Measurements from ENCODE around the gene PARM1. TPM values are rescaled to one million over a fixed set of nuclear protein-coding genes. Genes with fewer than 3 reads are reported as not detected.

Gene PARM1
- total and polyA plus RNA-seq, 8 donors: 29.4 to 140 (median 54.4) TPM

DNA sequence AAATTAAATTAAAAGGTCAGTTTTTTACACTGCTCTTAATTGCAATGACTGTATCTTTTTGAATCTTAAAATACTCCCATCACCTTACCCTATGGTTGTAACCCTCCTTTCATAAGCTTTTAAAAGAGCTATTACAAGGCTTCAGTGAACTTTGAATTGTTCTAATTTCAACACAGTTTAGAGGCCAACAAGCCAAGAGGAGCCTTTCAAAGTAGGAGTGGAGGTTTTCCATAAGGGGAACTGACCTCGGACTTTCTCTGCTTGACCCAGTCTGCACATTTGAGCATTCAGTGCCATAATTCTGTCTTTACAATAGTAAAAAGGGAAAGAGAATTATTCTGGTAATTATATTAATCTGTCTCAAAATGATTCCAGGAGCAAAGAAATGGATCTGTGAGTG, 98.9 kb downstream of the PARM1 start:
- intact Hi-C loops (cut with DNase I): no loop called here

DNA sequence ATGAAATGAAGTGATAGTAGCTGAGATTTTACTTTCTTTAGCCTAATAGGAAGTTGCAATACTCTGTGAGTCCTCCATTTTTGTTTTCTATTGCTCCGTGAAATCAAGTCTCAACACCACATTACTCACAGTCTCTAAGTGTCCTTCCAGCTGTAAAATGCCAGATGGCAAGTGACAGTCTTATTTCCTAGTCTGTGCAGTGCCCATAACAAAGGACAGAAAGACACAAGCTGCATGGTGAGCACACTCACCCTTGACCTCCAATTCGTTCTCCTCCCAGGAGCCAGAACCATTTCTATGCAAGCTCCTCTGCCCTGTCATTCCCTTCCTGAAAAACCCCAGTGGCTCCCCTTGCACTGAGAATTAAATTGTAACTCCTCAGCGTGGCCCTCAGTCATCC, 101.6 kb downstream of the PARM1 start:
- no peaks in the 10 kb centered on the region for H3K9me3 ChIP-seq
- no peaks in the 10 kb centered on the region for H3K36me3 ChIP-seq
- no peak overlapping the region for H3K4me3 ChIP-seq
- no peak overlapping the region for H3K27ac ChIP-seq
- no peak for DNase-seq
- ATAC-seq: no peak
- TF ChIP-seq, protein P1, sequence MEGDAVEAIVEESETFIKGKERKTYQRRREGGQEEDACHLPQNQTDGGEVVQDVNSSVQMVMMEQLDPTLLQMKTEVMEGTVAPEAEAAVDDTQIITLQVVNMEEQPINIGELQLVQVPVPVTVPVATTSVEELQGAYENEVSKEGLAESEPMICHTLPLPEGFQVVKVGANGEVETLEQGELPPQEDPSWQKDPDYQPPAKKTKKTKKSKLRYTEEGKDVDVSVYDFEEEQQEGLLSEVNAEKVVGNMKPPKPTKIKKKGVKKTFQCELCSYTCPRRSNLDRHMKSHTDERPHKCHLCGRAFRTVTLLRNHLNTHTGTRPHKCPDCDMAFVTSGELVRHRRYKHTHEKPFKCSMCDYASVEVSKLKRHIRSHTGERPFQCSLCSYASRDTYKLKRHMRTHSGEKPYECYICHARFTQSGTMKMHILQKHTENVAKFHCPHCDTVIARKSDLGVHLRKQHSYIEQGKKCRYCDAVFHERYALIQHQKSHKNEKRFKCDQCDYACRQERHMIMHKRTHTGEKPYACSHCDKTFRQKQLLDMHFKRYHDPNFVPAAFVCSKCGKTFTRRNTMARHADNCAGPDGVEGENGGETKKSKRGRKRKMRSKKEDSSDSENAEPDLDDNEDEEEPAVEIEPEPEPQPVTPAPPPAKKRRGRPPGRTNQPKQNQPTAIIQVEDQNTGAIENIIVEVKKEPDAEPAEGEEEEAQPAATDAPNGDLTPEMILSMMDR (IDR thresholded peaks at IDR 0.05): no peak
- no peaks in the 10 kb centered on the region for H3K27me3 ChIP-seq
- intact Hi-C loops (cut with DNase I): no loop called here
- H3K4me1 ChIP-seq: peaks cover 4 to 12% of the 10 kb centered on the region in 2 donors

More for the DNA sequence above, 98.9 kb downstream of the PARM1 start:
- H3K27ac ChIP-seq: no peak overlapping the region
- H3K36me3 ChIP-seq: no peaks in the 10 kb centered on the region
- ATAC-seq (peak; percentile 10), DNase-seq (no peak)
- H3K27me3 ChIP-seq: no peaks in the 10 kb centered on the region
- TF ChIP-seq, protein P1 (IDR thresholded peaks at IDR 0.05): no peak
- no peaks in the 10 kb centered on the region for H3K9me3 ChIP-seq
- no peak overlapping the region for H3K4me3 ChIP-seq
- peaks cover 4 to 12% of the 10 kb centered on the region in 2 donors for H3K4me1 ChIP-seq

DNA sequence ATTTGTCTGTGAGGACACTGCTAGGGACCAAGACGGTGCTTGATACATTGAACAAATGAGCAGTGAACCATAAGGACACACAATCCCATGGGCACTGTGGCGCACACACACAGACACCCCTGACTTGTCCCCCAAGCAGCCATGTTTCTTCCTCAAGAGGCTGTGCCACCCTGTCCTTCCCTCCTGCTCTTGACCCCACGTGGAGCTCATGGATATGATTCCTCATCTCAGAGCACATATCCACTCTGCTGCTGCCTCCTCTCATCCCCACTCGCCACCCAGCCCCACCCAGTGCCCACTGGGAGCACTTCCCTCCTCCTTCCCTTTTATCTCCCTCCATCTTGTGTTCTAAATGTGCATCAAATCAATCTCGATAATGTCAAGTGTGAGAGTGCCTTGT, 102.4 kb downstream of the PARM1 start:
- Histone ChIP-seq H3K27me3 (no peaks in the 10 kb centered on the region), H3K9me3 (no peaks in the 10 kb centered on the region), H3K4me1 (peaks cover 4 to 12% of the 10 kb centered on the region in 2 donors), H3K4me3 (no peak overlapping the region), H3K27ac (no peak overlapping the region), H3K36me3 (no peaks in the 10 kb centered on the region)
- intact Hi-C loops (cut with DNase I): no loop called here
- no peak for ATAC-seq
- TF ChIP-seq, protein P1 (IDR thresholded peaks at IDR 0.05): no peak
- no peak for DNase-seq

DNA sequence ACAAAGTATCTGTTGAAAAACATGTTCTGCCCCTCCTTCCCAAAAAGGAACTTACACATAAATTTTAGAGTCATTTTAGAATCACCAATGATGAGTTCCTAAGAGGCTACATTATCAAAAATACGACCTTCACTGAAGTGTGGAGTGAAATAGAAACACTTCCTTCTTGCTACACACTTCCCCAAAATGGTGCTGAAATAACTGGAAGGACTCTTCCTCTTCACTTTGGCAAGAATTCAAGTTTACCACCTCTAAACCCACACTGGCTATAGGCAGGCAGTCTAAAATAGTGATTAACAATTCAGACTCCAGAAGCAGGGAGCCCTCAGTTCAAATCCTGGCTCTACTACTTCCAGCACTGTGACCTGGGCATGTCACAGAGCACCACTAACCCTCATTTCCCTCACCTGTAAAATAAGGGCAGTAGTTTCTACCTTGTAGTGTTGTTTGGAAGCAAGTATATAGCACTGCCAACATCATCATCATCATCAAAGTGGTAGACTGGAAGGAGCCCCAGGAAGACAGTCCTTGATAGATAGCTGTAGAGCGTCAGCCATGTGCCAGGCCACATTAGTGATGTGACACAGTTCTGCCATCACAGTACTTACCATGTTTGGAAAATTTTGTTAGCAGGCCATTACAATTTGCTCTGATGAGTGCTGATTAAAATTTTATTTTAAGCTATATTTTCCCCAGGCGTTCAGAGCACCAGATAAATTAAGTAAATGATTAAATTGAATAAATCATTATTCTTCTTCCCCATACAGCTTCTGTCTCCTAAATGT, 103.3 kb downstream of the PARM1 start:
- ATAC-seq (no peak), DNase-seq (no peak)
- Histone ChIP-seq H3K36me3 (no peaks in the 10 kb centered on the region), H3K4me1 (peaks cover 4% of the 10 kb centered on the region in 2 donors), H3K27me3 (no peaks in the 10 kb centered on the region), H3K27ac (no peak overlapping the region), H3K4me3 (no peak overlapping the region), H3K9me3 (no peaks in the 10 kb centered on the region)
- intact Hi-C loops (cut with DNase I): no loop called here
- TF ChIP-seq, protein P1 (IDR thresholded peaks at IDR 0.05): no peak

DNA sequence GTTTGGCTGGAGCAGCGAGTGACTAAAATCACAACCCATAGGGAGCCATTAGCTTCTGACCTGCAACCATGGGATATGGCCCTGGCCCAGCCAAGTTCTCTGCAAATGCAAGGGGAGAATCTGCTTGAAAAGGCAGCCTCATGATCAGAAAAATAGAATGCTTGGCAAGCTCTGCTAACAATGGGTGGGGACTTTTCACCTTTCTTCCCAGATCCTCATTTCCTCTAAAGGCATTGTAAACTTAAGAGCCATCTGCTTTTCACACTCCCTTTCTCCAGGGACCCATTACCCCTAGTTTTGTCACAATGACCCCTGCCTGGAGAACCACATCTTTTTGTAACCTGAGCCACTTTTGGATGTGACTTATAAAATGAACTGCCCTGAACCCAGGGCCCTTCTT, 104.3 kb downstream of the PARM1 start:
- no peak overlapping the region for H3K4me3 ChIP-seq
- H3K4me1 ChIP-seq: no peaks in the 10 kb centered on the region
- TF ChIP-seq, protein P1 (IDR thresholded peaks at IDR 0.05): no peak
- no peak overlapping the region for H3K27ac ChIP-seq
- H3K9me3 ChIP-seq: no peaks in the 10 kb centered on the region
- no peaks in the 10 kb centered on the region for H3K27me3 ChIP-seq
- intact Hi-C loops (cut with DNase I): no loop called here
- ATAC-seq (no peak), DNase-seq (no peak)
- H3K36me3 ChIP-seq: no peaks in the 10 kb centered on the region
